Immature natural killer cell (primary cell): ENCODE results near the gene CTNNA3. TPM values are rescaled to one million over a fixed set of nuclear protein-coding genes. Genes with fewer than 3 reads are reported as not detected.

Source experiments
- DNase-seq, 3 donors: peaks; one replicate each; pipeline ENCODE4 v3.0.0; 2022; ENCODE audit warnings: mixed read lengths in 1 of 3
- H3K27ac Mint-ChIP-seq, 6 donors: one replicate each; pipeline ENCODE4 v1.8.0; 2020; ENCODE audit warnings: mixed read lengths in 6 of 6, mild to moderate bottlenecking in 5 of 6, inconsistent platforms in 4 of 6, moderate library complexity in 3 of 6
- H3K27me3 Mint-ChIP-seq, 3 donors: one replicate each; pipeline ENCODE4 v1.8.0; 2020 to 2021; ENCODE audit warnings: low read depth in 3 of 3, mild to moderate bottlenecking in 3 of 3, mixed read lengths in 3 of 3, moderate library complexity in 3 of 3, inconsistent platforms in 1 of 3
- H3K36me3 Mint-ChIP-seq, 3 donors: one replicate each; pipeline ENCODE4 v1.8.0; 2020; ENCODE audit warnings: mixed read lengths in 3 of 3, inconsistent platforms in 2 of 3, mild to moderate bottlenecking in 2 of 3
- H3K4me1 Mint-ChIP-seq, 2 donors: one replicate each; pipeline ENCODE4 v1.8.0; 2020; ENCODE audit warnings: inconsistent platforms in 2 of 2, mild to moderate bottlenecking in 2 of 2, mixed read lengths in 2 of 2, moderate library complexity in 1 of 2
- H3K4me3 Mint-ChIP-seq, 5 donors: one replicate each; pipeline ENCODE4 v1.8.0; 2020; ENCODE audit warnings: mild to moderate bottlenecking in 5 of 5, mixed read lengths in 5 of 5, inconsistent platforms in 3 of 5, moderate library complexity in 3 of 5
- H3K9me3 Mint-ChIP-seq, 6 donors: one replicate each; pipeline ENCODE4 v1.8.0; 2020; ENCODE audit warnings: mild to moderate bottlenecking in 6 of 6, mixed read lengths in 6 of 6, inconsistent platforms in 4 of 6, moderate library complexity in 3 of 6
- polyA plus RNA-seq, 3 donors: library from polyadenylated mRNA; unstranded; fragments of 300-500 nt; fragmentation: Illumina TruSeq; gene quantifications; one replicate each; pipeline ENCODE4 v1.2.3, GENCODE V29; 2021

CTNNA3 gene
- polyA plus RNA-seq, 3 donors from 2014 or later, result not detected

DNA sequence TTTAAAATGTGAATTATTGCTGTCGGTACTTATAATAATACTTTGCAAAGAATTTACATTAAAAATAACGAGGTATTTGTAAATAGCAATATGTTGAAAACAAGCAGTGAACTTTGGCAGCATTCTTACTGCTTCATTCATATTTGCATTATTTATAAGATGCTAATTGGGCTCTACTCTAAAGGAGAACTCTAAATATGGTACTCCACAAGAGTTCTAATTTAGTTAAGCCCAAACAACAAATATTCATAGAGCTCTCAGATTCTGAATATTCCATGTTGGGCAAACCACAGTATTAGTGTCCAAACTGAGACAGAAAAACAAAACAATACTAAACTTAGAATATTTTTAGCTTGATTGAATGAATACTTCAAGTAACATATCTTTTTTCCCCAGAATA lies 1674.6 kb downstream of the CTNNA3 start:
- H3K27me3 Mint-ChIP-seq, result no peaks in the 10 kb centered on the region
- no peaks in the 10 kb centered on the region for H3K4me1 Mint-ChIP-seq
- H3K36me3 Mint-ChIP-seq, result no peaks in the 10 kb centered on the region
- H3K9me3 Mint-ChIP-seq, result peaks cover 9 to 43% (median 18%) of the 10 kb centered on the region in 6 donors
- no peak overlapping the region for H3K4me3 Mint-ChIP-seq
- no peak for DNase-seq
- H3K27ac Mint-ChIP-seq, result no peak overlapping the region

DNA sequence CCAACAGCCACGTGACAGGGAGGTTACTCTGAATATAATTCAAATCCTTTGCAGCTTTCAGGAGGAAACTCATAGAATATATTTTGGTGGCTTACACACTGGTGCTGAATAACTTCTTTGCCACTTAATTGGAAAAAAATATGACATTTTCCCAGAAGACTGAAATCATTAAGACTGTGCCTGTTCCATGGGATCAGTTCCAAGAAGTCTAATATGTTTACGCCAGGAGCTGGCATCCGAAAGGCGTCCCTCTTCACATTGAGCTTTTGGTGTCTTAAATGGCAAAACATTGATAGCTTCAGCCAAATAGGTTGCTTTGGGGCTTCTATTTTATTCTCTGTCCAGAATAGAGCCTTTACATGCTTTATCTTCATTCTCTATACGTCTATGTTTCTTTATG lies 1687.8 kb downstream of the CTNNA3 start:
- H3K9me3 Mint-ChIP-seq, result peaks cover 0 to 35% (median 15%) of the 10 kb centered on the region in 6 donors
- no peak for DNase-seq
- H3K27ac Mint-ChIP-seq, result no peak overlapping the region
- no peaks in the 10 kb centered on the region for H3K4me1 Mint-ChIP-seq
- peaks cover 0 to 4% (median 3%) of the 10 kb centered on the region in 3 donors for H3K36me3 Mint-ChIP-seq
- no peak overlapping the region for H3K4me3 Mint-ChIP-seq
- no peaks in the 10 kb centered on the region for H3K27me3 Mint-ChIP-seq

DNA sequence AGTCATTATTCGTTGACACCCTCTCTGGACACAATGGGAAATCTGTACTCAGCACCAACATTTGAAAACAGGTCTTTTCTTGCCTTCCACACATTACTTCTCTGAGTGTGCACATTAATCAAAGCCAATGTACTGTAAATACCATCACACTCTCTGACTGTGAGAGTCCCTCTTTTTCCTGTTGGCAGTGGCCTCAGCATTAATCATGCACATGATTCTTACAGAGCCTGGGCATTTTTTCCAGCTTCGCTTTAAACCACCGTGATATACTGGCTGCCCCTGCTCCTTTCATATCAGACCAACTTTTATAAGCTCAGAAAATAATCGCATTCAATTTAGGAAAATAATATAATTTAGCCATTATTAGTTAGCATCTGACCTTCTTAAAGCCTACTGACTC lies 1689.6 kb downstream of the CTNNA3 start:
- Mint-ChIP-seq H3K27me3 (no peaks in the 10 kb centered on the region), H3K36me3 (peaks cover 0 to 4% (median 3%) of the 10 kb centered on the region in 3 donors), H3K27ac (no peak overlapping the region)

DNA sequence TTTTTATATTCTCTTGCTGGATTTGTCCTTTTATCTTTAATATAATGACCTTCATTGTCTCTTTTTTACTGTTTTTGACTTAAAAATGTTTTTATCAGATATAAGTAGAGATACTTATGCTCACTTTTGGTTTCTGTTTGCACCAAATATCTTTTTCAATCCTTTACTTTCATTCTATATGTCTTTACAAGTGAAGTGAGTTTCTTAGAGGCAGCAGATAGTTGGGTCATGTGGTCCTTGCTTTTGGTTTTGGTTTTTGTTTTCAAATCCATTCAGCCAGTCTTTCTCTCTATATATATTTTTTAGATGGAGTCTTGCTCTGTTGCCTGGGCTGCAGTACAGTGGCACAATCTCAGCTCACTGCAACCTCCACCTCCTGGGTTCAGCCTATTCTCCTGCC lies 1702.5 kb downstream of the CTNNA3 start:
- H3K36me3 Mint-ChIP-seq, result peaks cover 0 to 8% (median 0%) of the 10 kb centered on the region in 3 donors
- no peak overlapping the region for H3K4me3 Mint-ChIP-seq
- H3K27me3 Mint-ChIP-seq, result peaks cover 0 to 2% (median 1%) of the 10 kb centered on the region in 3 donors
- no peaks in the 10 kb centered on the region for H3K4me1 Mint-ChIP-seq
- H3K9me3 Mint-ChIP-seq, result peaks cover 16 to 58% (median 37%) of the 10 kb centered on the region in 6 donors
- no peak overlapping the region for H3K27ac Mint-ChIP-seq
- no peak for DNase-seq

More for the DNA sequence above, 1689.6 kb downstream of the CTNNA3 start:
- Mint-ChIP-seq H3K9me3 (peaks cover 3 to 43% (median 16%) of the 10 kb centered on the region in 6 donors), H3K4me3 (no peak overlapping the region), H3K4me1 (no peaks in the 10 kb centered on the region)
- DNase-seq, result no peak

DNA sequence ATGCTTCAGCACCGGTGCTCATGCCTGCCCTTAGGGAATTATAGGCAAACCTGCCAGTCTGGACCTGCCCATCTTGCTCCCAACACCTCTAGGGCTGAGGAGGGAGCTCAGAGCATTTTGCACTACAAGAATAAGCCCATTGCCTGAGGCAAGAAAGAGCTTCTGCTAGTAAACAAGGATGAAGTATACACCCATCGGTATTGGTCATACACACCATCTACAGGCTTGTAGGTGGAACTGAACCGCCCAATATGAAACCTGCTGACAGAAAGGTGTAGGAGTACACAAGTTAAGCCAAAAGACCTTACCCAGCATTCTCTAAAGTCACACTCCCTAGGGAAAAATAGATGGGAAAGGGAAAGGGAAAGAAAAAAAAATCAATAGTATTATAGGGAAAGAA lies 1727.1 kb downstream of the CTNNA3 start:
- no peak for DNase-seq
- Mint-ChIP-seq H3K4me3 (no peak overlapping the region), H3K27me3 (peaks cover 0 to 2% (median 0%) of the 10 kb centered on the region in 3 donors), H3K4me1 (no peaks in the 10 kb centered on the region), H3K9me3 (peaks cover 5 to 39% (median 20%) of the 10 kb centered on the region in 6 donors), H3K27ac (no peak overlapping the region), H3K36me3 (no peaks in the 10 kb centered on the region)

DNA sequence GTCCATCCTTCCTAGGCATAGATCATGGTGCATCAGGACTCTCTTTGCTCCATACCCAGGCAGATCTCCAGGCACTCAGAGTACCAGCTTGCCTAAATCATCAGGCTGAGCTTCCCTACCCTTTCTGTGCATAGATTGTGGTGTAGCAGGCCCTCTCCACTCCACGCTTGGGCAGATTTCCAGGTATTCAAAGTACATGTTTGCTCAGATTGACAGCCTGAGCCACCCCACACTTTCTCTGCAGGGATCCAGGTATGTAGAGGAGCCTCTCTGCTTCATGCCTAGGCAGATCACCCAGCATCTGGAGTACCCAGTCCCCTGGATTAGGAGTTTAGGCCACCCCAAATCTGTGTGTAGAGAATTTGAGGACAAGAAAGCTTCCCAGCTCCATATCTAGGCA lies 1727.6 kb downstream of the CTNNA3 start:
- no peak for DNase-seq
- peaks cover 0 to 2% (median 0%) of the 10 kb centered on the region in 3 donors for H3K27me3 Mint-ChIP-seq
- H3K9me3 Mint-ChIP-seq, result peaks cover 5 to 40% (median 22%) of the 10 kb centered on the region in 6 donors
- no peak overlapping the region for H3K27ac Mint-ChIP-seq
- no peaks in the 10 kb centered on the region for H3K36me3 Mint-ChIP-seq
- H3K4me1 Mint-ChIP-seq, result no peaks in the 10 kb centered on the region
- no peak overlapping the region for H3K4me3 Mint-ChIP-seq

DNA sequence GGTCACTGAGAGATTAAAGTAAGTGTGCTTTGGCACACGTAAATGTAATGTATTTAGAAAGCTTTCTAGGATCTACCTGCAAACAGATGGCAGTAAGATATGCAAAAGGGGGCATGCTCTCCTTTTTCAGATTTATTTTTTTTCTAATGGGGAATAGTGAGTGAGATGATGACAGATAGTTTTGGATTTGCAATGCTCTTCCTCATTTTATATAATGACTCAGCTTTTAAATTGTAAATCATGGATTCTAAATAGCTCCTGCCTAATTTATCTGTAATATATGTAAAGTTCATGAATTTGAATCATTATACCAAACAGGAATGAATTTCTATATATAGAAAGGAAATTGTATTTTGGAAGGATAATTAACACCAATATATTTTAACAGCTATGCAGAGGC lies 1731.8 kb downstream of the CTNNA3 start:
- DNase-seq, result no peak
- Mint-ChIP-seq H3K4me1 (no peaks in the 10 kb centered on the region), H3K36me3 (peaks cover 0 to 4% (median 0%) of the 10 kb centered on the region in 3 donors), H3K9me3 (peaks cover 5 to 49% (median 27%) of the 10 kb centered on the region in 6 donors), H3K27ac (no peak overlapping the region), H3K4me3 (no peak overlapping the region), H3K27me3 (peaks cover 0 to under 1% (median 0%) of the 10 kb centered on the region in 3 donors)

DNA sequence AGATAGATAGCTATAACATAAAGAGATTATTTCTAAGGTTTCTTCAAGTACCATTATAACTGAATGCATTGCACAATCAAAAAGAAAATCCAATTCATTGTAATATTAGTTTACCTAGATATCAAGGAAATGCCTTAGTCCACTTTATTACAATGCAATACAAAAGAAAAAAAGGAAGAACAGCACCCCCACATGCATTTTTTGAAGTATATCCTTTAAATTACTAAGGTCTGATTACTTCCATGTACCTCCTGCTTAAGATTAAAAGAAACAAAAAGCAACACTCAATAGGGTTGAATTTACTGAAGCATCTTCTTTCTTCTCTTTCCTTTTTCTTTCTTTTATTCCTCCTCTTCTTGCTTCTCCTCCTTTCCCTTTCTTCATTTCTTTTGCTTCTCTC lies 1743.9 kb downstream of the CTNNA3 start:
- Mint-ChIP-seq H3K4me3 (no peak overlapping the region), H3K36me3 (peaks cover 0 to 4% (median 0%) of the 10 kb centered on the region in 3 donors), H3K9me3 (peaks cover 11 to 63% (median 21%) of the 10 kb centered on the region in 6 donors), H3K4me1 (no peaks in the 10 kb centered on the region), H3K27me3 (peaks cover 0 to 2% (median 0%) of the 10 kb centered on the region in 3 donors), H3K27ac (no peak overlapping the region)
- no peak for DNase-seq

DNA sequence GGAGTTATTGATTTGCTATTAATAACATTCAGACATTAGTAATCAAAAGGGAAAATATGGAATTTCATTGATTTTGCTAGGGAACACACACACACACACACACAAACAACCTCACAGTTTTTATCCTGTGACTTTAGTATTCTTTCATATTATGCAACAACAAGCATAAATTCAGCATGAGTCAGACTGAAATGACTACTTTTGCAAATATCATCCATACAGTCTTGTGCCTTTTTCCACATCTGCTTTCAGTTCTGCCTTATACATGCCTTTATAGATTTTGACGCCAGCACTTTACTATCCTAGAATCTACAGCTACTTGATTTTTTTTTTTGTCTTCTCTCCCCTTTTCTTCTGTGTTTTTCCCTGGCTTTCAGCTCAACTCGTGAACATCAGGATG lies 1745.9 kb downstream of the CTNNA3 start:
- Mint-ChIP-seq H3K4me1 (no peaks in the 10 kb centered on the region), H3K27me3 (peaks cover 0 to 2% (median 0%) of the 10 kb centered on the region in 3 donors), H3K9me3 (peaks cover 4 to 54% (median 17%) of the 10 kb centered on the region in 6 donors), H3K36me3 (peaks cover 0 to 4% (median 0%) of the 10 kb centered on the region in 3 donors), H3K27ac (no peak overlapping the region), H3K4me3 (peak overlapping the region in 1 of 5 donors; percentile 3)
- no peak for DNase-seq

DNA sequence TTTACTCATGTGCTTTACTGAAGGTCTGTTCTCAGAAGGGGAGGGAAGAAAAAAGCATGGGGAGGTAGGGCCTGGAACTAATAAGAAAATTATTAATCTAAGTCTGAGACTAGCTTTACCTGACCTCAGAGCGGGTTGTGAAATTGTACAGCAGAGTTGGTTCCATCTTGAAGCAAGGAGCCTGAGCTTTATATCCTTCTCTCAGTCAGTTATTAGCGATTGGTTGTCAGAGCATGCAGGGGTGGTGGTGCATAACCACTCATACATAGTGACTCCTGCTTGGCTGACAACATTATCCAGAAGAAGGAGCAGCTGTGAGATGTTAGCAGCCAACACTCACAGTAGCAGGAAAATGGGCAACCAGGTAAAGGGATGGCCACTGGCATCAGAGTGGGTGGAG lies 1746.5 kb downstream of the CTNNA3 start:
- no peaks in the 10 kb centered on the region for H3K4me1 Mint-ChIP-seq
- no peak overlapping the region for H3K27ac Mint-ChIP-seq
- peaks cover 5 to 54% (median 14%) of the 10 kb centered on the region in 6 donors for H3K9me3 Mint-ChIP-seq
- DNase-seq, result no peak
- H3K36me3 Mint-ChIP-seq, result peaks cover 0 to 4% (median 0%) of the 10 kb centered on the region in 3 donors
- H3K4me3 Mint-ChIP-seq, result no peak overlapping the region
- H3K27me3 Mint-ChIP-seq, result peaks cover 0 to 2% (median 0%) of the 10 kb centered on the region in 3 donors

DNA sequence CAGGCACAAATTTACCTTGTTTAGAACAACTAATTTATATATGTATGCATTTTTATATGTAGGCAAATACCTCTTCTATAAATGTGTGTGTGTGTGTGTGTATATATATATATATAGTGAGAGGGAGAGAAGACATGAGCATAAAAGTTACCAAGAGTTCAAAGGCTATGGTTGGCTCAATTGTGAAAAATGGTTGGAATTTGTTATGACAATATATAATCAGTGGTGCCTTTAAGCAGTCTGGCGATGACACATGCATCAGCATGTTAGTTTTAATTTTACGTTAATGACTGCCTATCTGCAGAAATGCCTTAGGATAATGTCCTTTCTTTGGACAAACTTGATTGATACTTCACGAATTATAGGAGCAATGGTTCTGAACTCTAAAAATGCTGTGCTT lies 1750.9 kb downstream of the CTNNA3 start:
- Mint-ChIP-seq H3K36me3 (no peaks in the 10 kb centered on the region), H3K9me3 (peaks cover 6 to 39% (median 10%) of the 10 kb centered on the region in 6 donors), H3K27me3 (no peaks in the 10 kb centered on the region), H3K27ac (no peak overlapping the region), H3K4me1 (no peaks in the 10 kb centered on the region), H3K4me3 (no peak overlapping the region)
- DNase-seq, result no peak

DNA sequence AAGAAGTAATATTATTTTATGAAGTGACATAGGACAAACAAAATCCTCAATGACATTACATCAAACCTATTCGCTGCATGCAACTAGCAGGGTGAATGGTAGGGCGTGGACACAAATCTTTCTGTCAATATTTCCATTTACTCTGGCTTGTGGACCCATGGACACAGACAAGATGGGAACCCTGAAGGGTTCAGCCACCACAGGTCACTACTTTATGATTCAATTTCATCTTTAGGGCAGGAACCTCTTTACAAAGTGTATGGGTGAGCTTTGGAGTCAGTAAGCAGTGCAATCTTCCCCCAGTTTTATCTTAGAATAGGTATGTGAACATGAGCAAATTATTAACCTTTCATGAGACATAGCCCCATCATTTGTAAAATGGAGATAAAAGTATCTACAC lies 1752.5 kb downstream of the CTNNA3 start:
- Mint-ChIP-seq H3K4me1 (no peaks in the 10 kb centered on the region), H3K27me3 (no peaks in the 10 kb centered on the region), H3K36me3 (no peaks in the 10 kb centered on the region), H3K27ac (no peak overlapping the region), H3K4me3 (no peak overlapping the region), H3K9me3 (peaks cover 5 to 30% (median 7%) of the 10 kb centered on the region in 6 donors)
- DNase-seq, result no peak

DNA sequence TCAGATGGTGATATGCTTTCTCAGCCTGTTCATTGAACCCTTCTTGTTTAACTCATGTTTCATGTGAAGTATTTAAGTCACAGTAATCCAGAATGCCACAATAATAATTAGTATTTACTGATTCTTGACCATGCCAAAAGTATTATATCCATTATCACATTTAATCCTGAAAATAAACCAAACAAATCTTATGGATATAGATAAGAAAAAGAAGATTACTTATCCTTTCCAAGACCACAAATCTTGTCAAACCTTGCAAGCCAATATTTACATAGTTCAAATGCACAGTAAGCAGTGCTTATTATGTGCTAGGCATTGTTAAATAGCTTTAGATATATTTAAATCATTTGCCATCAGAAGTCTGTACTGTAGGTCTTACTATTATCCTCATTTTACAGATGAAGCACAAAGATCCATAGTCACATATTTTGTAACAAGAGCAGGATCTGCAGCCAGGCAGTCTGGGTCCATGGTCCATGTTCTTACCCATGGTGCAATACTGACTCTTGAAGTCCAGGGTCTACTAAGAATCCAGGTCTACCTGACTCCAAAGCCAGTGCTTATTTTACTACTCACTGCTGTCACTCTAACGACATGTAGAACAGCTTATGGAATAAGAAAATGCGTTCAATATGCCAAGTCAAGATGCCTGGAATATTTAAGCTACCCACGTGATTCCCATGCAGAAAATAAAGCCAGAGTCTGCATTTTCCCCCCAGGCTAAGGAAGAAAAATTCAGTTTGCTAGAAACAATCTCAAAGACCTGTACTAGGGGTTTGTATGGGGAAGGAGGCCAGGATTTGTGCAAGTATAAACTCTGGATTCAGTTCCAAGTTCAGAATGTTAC lies 1755.0 kb downstream of the CTNNA3 start:
- peaks cover 3 to 29% (median 5%) of the 10 kb centered on the region in 6 donors for H3K9me3 Mint-ChIP-seq
- no peak overlapping the region for H3K4me3 Mint-ChIP-seq
- H3K27me3 Mint-ChIP-seq, result no peaks in the 10 kb centered on the region
- no peak for DNase-seq
- H3K4me1 Mint-ChIP-seq, result no peaks in the 10 kb centered on the region
- H3K36me3 Mint-ChIP-seq, result no peaks in the 10 kb centered on the region
- H3K27ac Mint-ChIP-seq, result no peak overlapping the region

DNA sequence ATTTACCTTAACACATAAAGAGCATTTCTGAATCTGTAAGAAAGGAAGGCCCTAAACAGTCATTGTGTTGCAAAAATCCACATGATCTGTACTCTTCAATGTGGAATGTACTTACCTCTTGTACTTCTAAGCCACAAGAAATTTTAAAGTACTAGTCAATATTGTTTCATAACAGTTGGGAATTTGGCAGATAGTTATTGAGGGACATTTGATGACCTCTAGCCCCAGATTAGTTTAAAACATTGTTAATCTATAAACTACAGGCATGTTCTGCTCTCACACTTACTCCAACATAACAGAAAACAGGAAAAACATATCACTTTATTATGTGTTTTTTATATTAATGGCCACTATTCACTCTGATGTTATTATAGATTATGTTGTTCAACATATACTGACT lies 1755.9 kb downstream of the CTNNA3 start:
- H3K27ac Mint-ChIP-seq, result no peak overlapping the region
- H3K27me3 Mint-ChIP-seq, result no peaks in the 10 kb centered on the region
- H3K4me1 Mint-ChIP-seq, result no peaks in the 10 kb centered on the region
- no peaks in the 10 kb centered on the region for H3K36me3 Mint-ChIP-seq
- DNase-seq, result no peak
- peaks cover 5 to 35% (median 6%) of the 10 kb centered on the region in 6 donors for H3K9me3 Mint-ChIP-seq
- H3K4me3 Mint-ChIP-seq, result no peak overlapping the region
